ENCODE measurements around the gene GET3. TPM values are rescaled to one million over a fixed set of nuclear protein-coding genes. Genes with fewer than 3 reads are reported as not detected.

The GET3 gene
- total RNA-seq, 1 donor from 2014 or later: 49.3 TPM

- Mint-ChIP-seq H3K4me3 (ENCODE audit: unreplicated experiment) (peak within 1 kb of the TSS; percentile 2), H3K27me3 (ENCODE audit: unreplicated experiment) (peaks cover 15% of the 10 kb centered on the region)
- DNase-seq: no peak
Observed at GRCh38 chr19:12751635-12752034, 14.3 kb downstream of the GET3 start, which contains the start of gene BEST2. Gene BEST2, plus strand, starts transcription at chr19:12751791. Its CDS starts 802 bp downstream, at chr19:12752593.

DNA sequence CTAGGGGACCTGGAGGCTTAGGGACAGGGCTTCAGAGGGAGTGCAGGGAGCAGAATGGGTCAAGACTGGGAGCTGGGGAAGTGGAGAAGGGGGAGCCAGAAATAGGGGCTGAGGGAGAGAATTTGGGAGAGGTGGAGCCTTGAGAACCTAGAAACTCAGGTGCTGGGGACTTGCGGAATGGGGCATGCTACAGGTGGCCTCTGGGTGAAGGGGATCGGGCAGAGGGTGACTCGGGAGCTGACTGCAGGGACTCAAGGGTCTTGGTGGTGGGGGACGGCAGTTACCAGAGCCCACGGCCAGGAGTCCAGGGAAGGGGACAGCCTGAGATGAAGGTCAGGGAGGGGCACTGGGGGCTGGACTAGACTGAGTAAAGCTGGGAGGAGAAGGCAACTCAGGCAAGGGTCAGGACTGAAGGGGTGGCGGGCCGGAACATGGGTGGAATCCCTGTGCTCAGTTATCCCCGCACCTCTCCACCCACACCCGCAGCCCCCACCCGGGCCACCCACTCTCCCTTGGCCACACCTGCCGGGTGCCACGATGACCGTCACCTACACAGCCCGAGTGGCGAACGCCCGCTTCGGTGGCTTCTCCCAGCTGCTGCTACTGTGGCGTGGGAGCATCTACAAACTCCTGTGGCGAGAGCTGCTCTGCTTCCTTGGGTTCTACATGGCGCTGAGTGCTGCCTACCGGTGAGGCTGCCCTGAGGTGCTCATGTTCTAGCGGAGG is 14.9 kb downstream of the GET3 start:
- Mint-ChIP-seq H3K4me3 (ENCODE audit: unreplicated experiment) (no peak overlapping the region), H3K4me1 (ENCODE audit: low read depth, unreplicated experiment) (peaks cover 12% of the 10 kb centered on the region), H3K27me3 (ENCODE audit: unreplicated experiment) (peaks cover 15% of the 10 kb centered on the region), H3K27ac (ENCODE audit: unreplicated experiment) (no peak overlapping the region), H3K36me3 (ENCODE audit: unreplicated experiment) (peaks cover 4% of the 10 kb centered on the region), H3K9me3 (ENCODE audit: unreplicated experiment) (peaks cover 3% of the 10 kb centered on the region)
- DNase-seq: no peak
- TF ChIP-seq, protein P1, sequence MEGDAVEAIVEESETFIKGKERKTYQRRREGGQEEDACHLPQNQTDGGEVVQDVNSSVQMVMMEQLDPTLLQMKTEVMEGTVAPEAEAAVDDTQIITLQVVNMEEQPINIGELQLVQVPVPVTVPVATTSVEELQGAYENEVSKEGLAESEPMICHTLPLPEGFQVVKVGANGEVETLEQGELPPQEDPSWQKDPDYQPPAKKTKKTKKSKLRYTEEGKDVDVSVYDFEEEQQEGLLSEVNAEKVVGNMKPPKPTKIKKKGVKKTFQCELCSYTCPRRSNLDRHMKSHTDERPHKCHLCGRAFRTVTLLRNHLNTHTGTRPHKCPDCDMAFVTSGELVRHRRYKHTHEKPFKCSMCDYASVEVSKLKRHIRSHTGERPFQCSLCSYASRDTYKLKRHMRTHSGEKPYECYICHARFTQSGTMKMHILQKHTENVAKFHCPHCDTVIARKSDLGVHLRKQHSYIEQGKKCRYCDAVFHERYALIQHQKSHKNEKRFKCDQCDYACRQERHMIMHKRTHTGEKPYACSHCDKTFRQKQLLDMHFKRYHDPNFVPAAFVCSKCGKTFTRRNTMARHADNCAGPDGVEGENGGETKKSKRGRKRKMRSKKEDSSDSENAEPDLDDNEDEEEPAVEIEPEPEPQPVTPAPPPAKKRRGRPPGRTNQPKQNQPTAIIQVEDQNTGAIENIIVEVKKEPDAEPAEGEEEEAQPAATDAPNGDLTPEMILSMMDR (IDR thresholded peaks at IDR 0.05; ENCODE audit: partially characterized antibody, unreplicated experiment): no peak

More at GRCh38 chr19:12751635-12752034, 14.3 kb downstream of the GET3 start, which contains the start of gene BEST2:
- Mint-ChIP-seq H3K36me3 (ENCODE audit: unreplicated experiment) (peaks cover 4% of the 10 kb centered on the region), H3K27ac (ENCODE audit: unreplicated experiment) (peak within 1 kb of the TSS; percentile 7), H3K9me3 (ENCODE audit: unreplicated experiment) (peaks cover 3% of the 10 kb centered on the region), H3K4me1 (ENCODE audit: low read depth, unreplicated experiment) (peaks cover 12% of the 10 kb centered on the region)
- TF ChIP-seq, protein P1 (IDR thresholded peaks at IDR 0.05; ENCODE audit: partially characterized antibody, unreplicated experiment): no peak

- Mint-ChIP-seq H3K27ac (ENCODE audit: unreplicated experiment) (no peak overlapping the region), H3K27me3 (ENCODE audit: unreplicated experiment) (peaks cover 16% of the 10 kb centered on the region), H3K4me1 (ENCODE audit: low read depth, unreplicated experiment) (peaks cover 10% of the 10 kb centered on the region), H3K4me3 (ENCODE audit: unreplicated experiment) (no peak overlapping the region), H3K36me3 (ENCODE audit: unreplicated experiment) (no peaks in the 10 kb centered on the region), H3K9me3 (ENCODE audit: unreplicated experiment) (peaks cover 7% of the 10 kb centered on the region)
- DNase-seq: no peak
- TF ChIP-seq, protein P1 (IDR thresholded peaks at IDR 0.05; ENCODE audit: partially characterized antibody, unreplicated experiment): no peak
Observed at GRCh38 chr19:12754465-12755196, 17.3 kb downstream of the GET3 start.

DNA sequence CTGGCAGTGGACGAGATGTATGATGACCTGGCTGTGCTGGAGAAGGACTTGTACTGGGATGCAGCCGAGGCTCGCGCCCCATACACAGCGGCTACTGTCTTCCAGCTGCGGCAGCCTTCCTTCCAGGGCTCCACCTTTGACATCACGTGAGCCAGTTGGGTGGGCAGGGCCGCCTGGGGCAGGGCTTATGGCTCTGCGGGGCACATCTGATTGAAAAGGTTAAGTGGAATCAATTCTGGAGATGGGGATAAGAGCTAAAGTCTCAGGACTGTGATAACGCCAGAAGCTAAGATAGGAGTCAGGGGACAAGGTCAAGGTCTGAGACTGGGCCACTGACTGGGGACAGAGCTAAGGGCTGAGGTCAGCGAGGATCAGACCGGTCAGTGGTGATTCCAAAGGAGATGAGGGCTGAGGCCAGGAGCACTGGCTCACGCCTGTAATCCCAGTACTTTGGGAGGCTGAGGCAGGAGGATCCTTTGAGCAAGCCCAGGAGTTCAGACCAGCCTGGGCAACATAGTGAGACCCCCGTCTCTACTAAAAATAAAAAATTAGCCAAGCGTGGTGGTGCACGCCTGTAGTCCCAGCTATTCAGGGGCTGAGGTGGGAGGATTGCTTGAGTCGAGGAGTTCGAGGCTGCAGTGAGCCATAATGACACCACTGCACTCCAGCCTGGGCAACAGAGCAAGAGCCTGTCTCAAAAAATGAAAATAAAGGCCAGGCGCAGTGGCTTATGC is 19.0 kb downstream of the GET3 start:
- H3K4me1 Mint-ChIP-seq (ENCODE audit: low read depth, unreplicated experiment): no peaks in the 10 kb centered on the region
- no peaks in the 10 kb centered on the region for H3K36me3 Mint-ChIP-seq (ENCODE audit: unreplicated experiment)
- peaks cover 10% of the 10 kb centered on the region for H3K27me3 Mint-ChIP-seq (ENCODE audit: unreplicated experiment)
- DNase-seq: no peak
- peaks cover 5% of the 10 kb centered on the region for H3K9me3 Mint-ChIP-seq (ENCODE audit: unreplicated experiment)
- TF ChIP-seq, protein P1 (IDR thresholded peaks at IDR 0.05; ENCODE audit: partially characterized antibody, unreplicated experiment): no peak
- peak overlapping the region; percentile 34 for H3K27ac Mint-ChIP-seq (ENCODE audit: unreplicated experiment)
- H3K4me3 Mint-ChIP-seq (ENCODE audit: unreplicated experiment): peak overlapping the region; percentile 10
